GM23338 (cell line): ENCODE results near the gene DHRS3.
A peak's percentile ranks its signal among the peaks of the same experiment; 100 is the strongest.

ENCODE experiments used
- CTCF ChIP-seq, 2 experiments: fragments of 200-600 bp in 1 of 2; sonication (generic) in 1 of 2; conservative IDR thresholded peaks; 2 replicates each; pipeline versions ENCODE4 v1.5.1 to v1.6.1; 2016 to 2017; ENCODE audit warnings: antibody characterized with exemption in 2 of 2, low read depth in 2 of 2, mild to moderate bottlenecking in 2 of 2, moderate library complexity in 1 of 2
- ETS1 ChIP-seq: IDR thresholded peaks from 2 replicates; pipeline ENCODE4 v1.6.1; 2016; ENCODE audit warnings: antibody characterized with exemption
- EZH2 ChIP-seq: fragments of 200-600 bp; sonication (generic); IDR thresholded peaks from one replicate; pipeline ENCODE4 v1.8.0; 2017; ENCODE audit warnings: antibody characterized with exemption, mild to moderate bottlenecking, low read depth; ENCODE audit not compliant: unreplicated experiment
- EZH2phosphoT487 ChIP-seq: fragments of 200-600 bp; sonication (generic); IDR thresholded peaks from one replicate; pipeline ENCODE4 v1.8.1; 2018; ENCODE audit warnings: antibody characterized with exemption; ENCODE audit not compliant: unreplicated experiment
- POLR2AphosphoS5 ChIP-seq: IDR thresholded peaks from 2 replicates; pipeline ENCODE4 v1.6.1; 2016; ENCODE audit warnings: antibody characterized with exemption, low read depth
- REST ChIP-seq: IDR thresholded peaks from one replicate; pipeline ENCODE4 v1.6.1; 2018; ENCODE audit warnings: antibody characterized with exemption; ENCODE audit not compliant: unreplicated experiment

GRCh38 chr1:12615865-12616708 lies 1.9 kb downstream of the DHRS3 start:
- no peak for TF ChIP-seq REST
- TF ChIP-seq CTCF (conservative IDR thresholded peaks at IDR 0.05; ENCODE audit: low read depth in 2 of 2): no peak
- peak; percentile 35; the same call in 1 of the 2 replicates for TF ChIP-seq POLR2AphosphoS5
- no peak for TF ChIP-seq EZH2
- TF ChIP-seq EZH2phosphoT487: no peak
- TF ChIP-seq ETS1: no peak
